HepG2 (cell line): ENCODE data around the gene CUL4A. TPM values are rescaled to one million over a fixed set of nuclear protein-coding genes. Genes with fewer than 3 reads are reported as not detected.
A peak's percentile ranks its signal among the peaks of the same experiment; 100 is the strongest.

Experiments
- BRCA1 ChIP-seq: sonication (generic); formaldehyde crosslinking; IDR thresholded peaks from 2 replicates; pipeline ENCODE4 v1.4.0; 2020; ENCODE audit warnings: missing genetic modification reagents
- CAMTA2 ChIP-seq: sonication (generic); formaldehyde crosslinking; IDR thresholded peaks from 2 replicates; pipeline ENCODE4 v1.4.0; 2020; ENCODE audit warnings: mild to moderate bottlenecking, missing genetic modification reagents, borderline replicate concordance
- CHD4 ChIP-seq: fragments of 200-600 bp; sonication (generic); IDR thresholded peaks from 2 replicates; pipeline ENCODE4 v1.7.0; 2017; ENCODE audit warnings: mild to moderate bottlenecking, low read length, borderline replicate concordance
- CREM ChIP-seq, 2 experiments: sonication (generic) in 1 of 2; formaldehyde crosslinking in 1 of 2; IDR thresholded peaks; 2 replicates each; pipeline versions ENCODE4 v1.4.0 to v1.6.1; 2016 to 2020; ENCODE audit warnings: antibody characterized with exemption in 1 of 2, mild to moderate bottlenecking in 1 of 2, missing genetic modification reagents in 1 of 2
- DBP ChIP-seq: sonication (generic); formaldehyde crosslinking; IDR thresholded peaks from 2 replicates; pipeline ENCODE4 v1.4.0; 2020; ENCODE audit warnings: missing genetic modification reagents; ENCODE audit errors: not compliant biosample characterization
- FOXA1 ChIP-seq, 2 experiments: fragments of 450-650 bp in 1 of 2; sonication (generic) in 1 of 2; formaldehyde crosslinking in 1 of 2; IDR thresholded peaks; 2 replicates each; pipeline versions ENCODE4 v1.4.0 to v1.6.1; 2016 to 2020; ENCODE audit warnings: missing genetic modification reagents in 1 of 2
- FOXK1 ChIP-seq: sonication (generic); formaldehyde crosslinking; IDR thresholded peaks from 2 replicates; pipeline ENCODE4 v1.4.0; 2020; ENCODE audit warnings: low read depth, missing genetic modification reagents, borderline replicate concordance
- FOXO1 ChIP-seq: sonication (generic); formaldehyde crosslinking; IDR thresholded peaks from 2 replicates; pipeline ENCODE4 v1.4.0; 2020; ENCODE audit warnings: missing genetic modification reagents
- JDP2 ChIP-seq: sonication (generic); formaldehyde crosslinking; IDR thresholded peaks from 2 replicates; pipeline ENCODE4 v1.8.1; 2022; ENCODE audit warnings: missing genetic modification reagents, borderline replicate concordance
- KMT2A ChIP-seq: sonication (generic); formaldehyde crosslinking; IDR thresholded peaks from 2 replicates; pipeline ENCODE4 v1.4.0; 2020; ENCODE audit warnings: missing genetic modification reagents
- PBX3 ChIP-seq: sonication (generic); formaldehyde crosslinking; IDR thresholded peaks from 2 replicates; pipeline ENCODE4 v1.8.1; 2023; ENCODE audit warnings: missing genetic modification reagents, inconsistent platforms, borderline replicate concordance
- PCBP1 ChIP-seq: fragments of 200-400 bp; formaldehyde crosslinking; IDR thresholded peaks from 2 replicates; pipeline ENCODE4 v1.6.1; 2017; ENCODE audit warnings: mild to moderate bottlenecking, low read depth, low read length, borderline replicate concordance
- PPARG ChIP-seq: conservative IDR thresholded peaks from 2 replicates; pipeline ENCODE4 v1.6.1; 2016; ENCODE audit warnings: missing biosample characterization, missing genetic modification reagents
- RAD51 ChIP-seq: fragments of 450-650 bp; IDR thresholded peaks from 2 replicates; pipeline ENCODE4 v1.6.1; 2016; ENCODE audit warnings: borderline replicate concordance
- RXRA ChIP-seq: sonication (generic); formaldehyde crosslinking; IDR thresholded peaks from 2 replicates; pipeline ENCODE4 v1.5.1; 2020; ENCODE audit warnings: missing genetic modification reagents
- SMARCE1 ChIP-seq: fragments of 450-650 bp; IDR thresholded peaks from 2 replicates; pipeline ENCODE4 v1.6.1; 2017; ENCODE audit warnings: borderline replicate concordance
- TBL1XR1 ChIP-seq: fragments of 150-350 bp; IDR thresholded peaks from 2 replicates; pipeline ENCODE4 v1.6.1; 2014; ENCODE audit warnings: borderline replicate concordance, low read length; ENCODE audit not compliant: partially characterized antibody
- ZC3H13 ChIP-seq: sonication (generic); formaldehyde crosslinking; IDR thresholded peaks from 2 replicates; pipeline ENCODE4 v1.8.1; 2023; ENCODE audit warnings: mild to moderate bottlenecking, missing genetic modification reagents, moderate library complexity
- ZNF136 ChIP-seq: sonication (generic); formaldehyde crosslinking; IDR thresholded peaks from 2 replicates; pipeline ENCODE4 v1.8.1; 2022; ENCODE audit warnings: low read depth, mild to moderate bottlenecking, moderate library complexity, missing genetic modification reagents
- ZNF317 ChIP-seq: sonication (generic); formaldehyde crosslinking; IDR thresholded peaks from 2 replicates; pipeline ENCODE4 v1.5.0; 2020; ENCODE audit warnings: mild to moderate bottlenecking, missing genetic modification reagents
- ZNF709 ChIP-seq: sonication (generic); formaldehyde crosslinking; IDR thresholded peaks from 2 replicates; pipeline ENCODE4 v1.5.0; 2020; ENCODE audit warnings: mild to moderate bottlenecking, missing genetic modification reagents
- ZNF766 ChIP-seq: sonication (generic); formaldehyde crosslinking; IDR thresholded peaks from 2 replicates; pipeline ENCODE4 v1.5.0; 2020; ENCODE audit warnings: missing genetic modification reagents, borderline replicate concordance
- ZNF878 ChIP-seq: sonication (generic); formaldehyde crosslinking; IDR thresholded peaks from 2 replicates; pipeline ENCODE4 v1.8.1; 2023; ENCODE audit warnings: mild to moderate bottlenecking, missing genetic modification reagents, moderate library complexity
- polyA plus RNA-seq, 8 experiments: library from polyadenylated mRNA; depleted of rRNA in 3 of 8; stranded (reverse) in 7 of 8; unstranded in 1 of 8; fragments of >200 nt; fragmentation: Illumina TruSeq in 4 of 8; extraction: Trizol in 4 of 8; gene quantifications; 2 replicates each; pipeline versions ENCODE4 v1.2.1 to v1.2.3, GENCODE V29; 2011 to 2016; ENCODE audit warnings: low read depth in 4 of 8, missing spikeins in 1 of 8, mixed read lengths in 1 of 8; ENCODE audit not compliant: insufficient read depth in 1 of 8
- total RNA-seq, 5 experiments: library from RNA; depleted of rRNA; stranded (reverse); fragments of >200 nt; fragmentation: Illumina TruSeq; extraction: Trizol; gene quantifications; 2 replicates each; pipeline ENCODE4 v1.2.3, GENCODE V29; 2016; ENCODE audit warnings: low read depth in 1 of 5
- TF ChIP-seq, protein P1 (sequence below): sonication (generic); formaldehyde crosslinking; IDR thresholded peaks from 2 replicates; pipeline ENCODE4 v1.5.0; 2020; ENCODE audit warnings: mild to moderate bottlenecking, missing genetic modification reagents

Gene CUL4A
- total and polyA plus RNA-seq, 2 of the 13 experiments (the other 11 are each of a cell fraction or from before 2014, with no cell fraction given) = 51.2 to 75.3 TPM

GRCh38 chr13:113220141-113220598 lies 10.8 kb downstream of the CUL4A start (continued):
- TF ChIP-seq, protein P1, sequence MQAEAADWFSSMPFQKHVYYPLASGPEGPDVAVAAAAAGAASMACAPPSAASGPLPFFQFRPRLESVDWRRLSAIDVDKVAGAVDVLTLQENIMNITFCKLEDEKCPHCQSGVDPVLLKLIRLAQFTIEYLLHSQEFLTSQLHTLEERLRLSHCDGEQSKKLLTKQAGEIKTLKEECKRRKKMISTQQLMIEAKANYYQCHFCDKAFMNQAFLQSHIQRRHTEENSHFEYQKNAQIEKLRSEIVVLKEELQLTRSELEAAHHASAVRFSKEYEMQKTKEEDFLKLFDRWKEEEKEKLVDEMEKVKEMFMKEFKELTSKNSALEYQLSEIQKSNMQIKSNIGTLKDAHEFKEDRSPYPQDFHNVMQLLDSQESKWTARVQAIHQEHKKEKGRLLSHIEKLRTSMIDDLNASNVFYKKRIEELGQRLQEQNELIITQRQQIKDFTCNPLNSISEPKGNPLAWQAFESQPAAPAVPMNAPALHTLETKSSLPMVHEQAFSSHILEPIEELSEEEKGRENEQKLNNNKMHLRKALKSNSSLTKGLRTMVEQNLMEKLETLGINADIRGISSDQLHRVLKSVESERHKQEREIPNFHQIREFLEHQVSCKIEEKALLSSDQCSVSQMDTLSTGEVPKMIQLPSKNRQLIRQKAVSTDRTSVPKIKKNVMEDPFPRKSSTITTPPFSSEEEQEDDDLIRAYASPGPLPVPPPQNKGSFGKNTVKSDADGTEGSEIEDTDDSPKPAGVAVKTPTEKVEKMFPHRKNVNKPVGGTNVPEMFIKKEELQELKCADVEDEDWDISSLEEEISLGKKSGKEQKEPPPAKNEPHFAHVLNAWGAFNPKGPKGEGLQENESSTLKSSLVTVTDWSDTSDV (CRISPR knock-in tag) = no peak
- TF ChIP-seq FOXO1 (CRISPR knock-in tag) (peak; percentile 84), ZNF709 (CRISPR knock-in tag) (no peak), BRCA1 (CRISPR knock-in tag) (no peak), CREM (IDR thresholded peaks at IDR 0.05) (no peak), CREM (CRISPR knock-in tag; IDR thresholded peaks at IDR 0.05) (no peak), CHD4 (no peak), SMARCE1 (no peak), FOXK1 (CRISPR knock-in tag) (peak; percentile 77; the same call in 1 of the 2 replicates), PPARG (CRISPR knock-in tag) (peak; percentile 43; the same call in 1 of the 2 replicates), JDP2 (CRISPR knock-in tag) (no peak), RXRA (CRISPR knock-in tag) (peak; percentile 91), DBP (CRISPR knock-in tag) (no peak), ZNF878 (CRISPR knock-in tag) (no peak), KMT2A (CRISPR knock-in tag) (no peak), RAD51 (peak; percentile 49; the same call in 1 of the 2 replicates), TBL1XR1 (no peak), ZNF136 (CRISPR knock-in tag) (no peak), FOXA1 (IDR thresholded peaks at IDR 0.05) (no peak), FOXA1 (CRISPR knock-in tag; IDR thresholded peaks at IDR 0.05) (peak; percentile 81), ZNF317 (CRISPR knock-in tag) (peak; percentile 67), PBX3 (CRISPR knock-in tag) (no peak), PCBP1 (no peak), ZNF766 (no peak), ZC3H13 (no peak), CAMTA2 (CRISPR knock-in tag) (no peak)
